K562 (cell line): ENCODE measurements around the gene PTGIS. TPM values are rescaled to one million over a fixed set of nuclear protein-coding genes. Genes with fewer than 3 reads are reported as not detected.

ENCODE experiments used
- ATAC-seq: fragments of 200-7000 bp; cut with Tn5 transposase; 3 replicates; pipeline ENCODE4 v1.9.1; 2020; ENCODE audit warnings: moderate library complexity
- BruUV-seq: library from RNA; stranded (reverse); fragments of 400-500 nt; replicated peaks from 2 replicates; lab custom pipeline; 2021; lab: Mats Ljungman, UMichigan
- CTCF ChIA-PET: fragments of 300-600 bp; formaldehyde crosslinking; extraction: SDS; loops from one replicate; lab custom pipeline; 2021; ENCODE audit warnings: low intra/inter-chr PET ratio; lab: Yijun Ruan, JAX
- POLR2A ChIA-PET: fragments of 300-600, 350-650 bp; sonication (Branson Sonifier 250); formaldehyde crosslinking; extraction: SDS; loops from one replicate; lab custom pipeline; 2021; ENCODE audit warnings: antibody characterized with exemption, inconsistent platforms; lab: Yijun Ruan, JAX
- DNase-seq, 4 experiments: peaks; one replicate each; pipeline versions ENCODE4 v3.0.0 to v3.0.0-alpha.2; 2011 to 2018; ENCODE audit warnings: low spot score in 3 of 4, mixed read lengths in 3 of 4; ENCODE audit errors: extremely low read depth in 1 of 4
- FAIRE-seq: peaks from 2 replicates; lab custom pipeline; 2011; peaks lifted over from hg19 to GRCh38; lab: Jason Lieb, UNC
- H2AFZ ChIP-seq: 2 replicates; pipeline ENCODE4 v1.6.0; 2011; ENCODE audit warnings: low read depth, low read length, control low read depth, inconsistent platforms
- H3K27ac ChIP-seq: fragments of 200-600 bp; 3 replicates; pipeline ENCODE4 v1.8.0; 2011; ENCODE audit warnings: low read depth, mild to moderate bottlenecking, control low read depth, inconsistent platforms, low read length, moderate library complexity, mixed read lengths; ENCODE audit errors: extremely low read depth
- H3K27me3 ChIP-seq, 2 experiments: fragments of 300-600 bp in 1 of 2; 2 replicates in 1 of 2; 3 replicates in 1 of 2; pipeline versions ENCODE4 v1.6.0 to v1.8.0; 2011; ENCODE audit warnings: inconsistent platforms in 2 of 2, low read length in 2 of 2, mild to moderate bottlenecking in 1 of 2, mixed read lengths in 1 of 2, moderate library complexity in 1 of 2; ENCODE audit not compliant: control insufficient read depth in 2 of 2, insufficient read depth in 2 of 2
- H3K36me3 ChIP-seq: fragments of 300-600 bp; 3 replicates; pipeline ENCODE4 v1.8.0; 2011; ENCODE audit warnings: mild to moderate bottlenecking, low read length, inconsistent platforms; ENCODE audit not compliant: control insufficient read depth, insufficient read depth
- H3K4me1 ChIP-seq, 2 experiments: fragments of 200-600 bp in 1 of 2; replicated peaks in 1 of 2; 2 replicates in 1 of 2; 3 replicates in 1 of 2; pipeline versions ENCODE4 v1.5.1 to v1.8.0; 2011; ENCODE audit warnings: inconsistent platforms in 2 of 2, low read length in 2 of 2, mild to moderate bottlenecking in 1 of 2, mixed read lengths in 1 of 2, moderate library complexity in 1 of 2; ENCODE audit not compliant: control insufficient read depth in 2 of 2, insufficient read depth in 2 of 2
- H3K4me2 ChIP-seq: 2 replicates; pipeline ENCODE4 v1.6.1; 2011; ENCODE audit warnings: low read length, control low read depth, inconsistent platforms, mixed read lengths; ENCODE audit not compliant: insufficient read depth
- H3K4me3 ChIP-seq: fragments of 200-600 bp; sonication (generic), shearing (Covaris generic); 2 replicates; pipeline ENCODE4 v1.5.1; 2016; ENCODE audit warnings: control low read depth, inconsistent platforms
- H3K79me2 ChIP-seq: fragments of 200-600 bp; 3 replicates; pipeline ENCODE4 v1.8.0; 2011; ENCODE audit warnings: low read length, inconsistent platforms; ENCODE audit not compliant: control insufficient read depth, insufficient read depth
- H3K9ac ChIP-seq, 2 experiments: 2 replicates each; pipeline versions ENCODE4 v1.6.0 to v1.6.1; 2011; ENCODE audit warnings: low read depth in 2 of 2, low read length in 2 of 2, control low read depth in 1 of 2, inconsistent platforms in 1 of 2, mild to moderate bottlenecking in 1 of 2, mixed read lengths in 1 of 2; ENCODE audit not compliant: insufficient read depth in 1 of 2
- H3K9me1 ChIP-seq: one replicate; pipeline ENCODE4 v1.6.0; 2011; ENCODE audit warnings: inconsistent platforms, mild to moderate bottlenecking, low read length, moderate library complexity; ENCODE audit not compliant: control insufficient read depth, insufficient read depth
- H3K9me3 ChIP-seq: replicated peaks from 2 replicates; pipeline ENCODE4 v1.5.1; 2011; ENCODE audit warnings: low read depth, low read length, inconsistent platforms; ENCODE audit not compliant: control insufficient read depth, insufficient read depth
- H4K20me1 ChIP-seq: replicated peaks from 2 replicates; pipeline ENCODE4 v1.6.1; 2011; ENCODE audit warnings: low read length, inconsistent platforms, mixed read lengths; ENCODE audit not compliant: control insufficient read depth, insufficient read depth
- CHAMP1 ChIP-seq: fragments of 450-650 bp; IDR thresholded peaks from 2 replicates; pipeline ENCODE4 v1.6.1; 2016; ENCODE audit warnings: mild to moderate bottlenecking
- SAFB2 ChIP-seq: fragments of 200-400 bp; formaldehyde crosslinking; IDR thresholded peaks from 2 replicates; pipeline ENCODE4 v1.6.1; 2018; ENCODE audit warnings: borderline replicate concordance, low read length, low read depth, moderate library complexity; ENCODE audit not compliant: severe bottlenecking
- TAF7 ChIP-seq: fragments of 450-650 bp; IDR thresholded peaks from 2 replicates; pipeline ENCODE4 v1.6.1; 2016; ENCODE audit warnings: missing genetic modification characterization, missing compliant biosample characterization
- ZBTB34 ChIP-seq: fragments of 250-450 bp; sonication (Bioruptor Pico); IDR thresholded peaks from 2 replicates; pipeline ENCODE4 v1.8.0; 2021; ENCODE audit warnings: mild to moderate bottlenecking, moderate library complexity
- ZNF384 ChIP-seq: IDR thresholded peaks from 2 replicates; pipeline ENCODE4 v1.6.1; 2012; ENCODE audit warnings: low read depth, low read length, improper control_type of control experiment
- ZNF561 ChIP-seq: fragments of 450-650 bp; formaldehyde crosslinking; conservative IDR thresholded peaks from 2 replicates; pipeline ENCODE4 v1.4.0; 2020; ENCODE audit warnings: mild to moderate bottlenecking, moderate library complexity
- WGBS: fragments of 100-300 bp; shearing (Covaris generic); methylation state at CpG from one replicate; pipeline ENCODE4 v1.1.6; 2016; ENCODE audit warnings: low coverage, mixed read lengths; ENCODE audit not compliant: insufficient coverage; ENCODE audit errors: missing lambda C conversion rate; 5-methylcytosine and 5-hydroxymethylcytosine counted together
- in situ Hi-C: fragments of 300-500 bp; cut with MboI; formaldehyde crosslinking; loops from 4 replicates; pipeline ENCODE4 v1.15.0; 2018; ENCODE audit warnings: inconsistent platforms, mixed read lengths
- intact Hi-C: fragments of 100-400 bp; cut with micrococcal nuclease; formaldehyde crosslinking; loops from 2 replicates; pipeline ENCODE4 v1.14.2; 2022
- polyA plus RNA-seq, 8 experiments: library from polyadenylated mRNA; depleted of rRNA in 4 of 8; stranded (reverse) in 5 of 8; unstranded in 3 of 8; fragments of >200 nt; fragmentation: Nextera tagmentation in 2 of 8; fragmentation: Illumina TruSeq in 1 of 8; extraction: Ambion mirVana in 2 of 8; extraction: Trizol in 1 of 8; gene quantifications; 2 replicates each; pipeline versions ENCODE4 v1.2.1 to v1.2.3, GENCODE V29; 2011 to 2014; ENCODE audit warnings: inconsistent platforms in 1 of 8, missing spikeins in 1 of 8
- total RNA-seq, 7 experiments: library from RNA; depleted of rRNA in 6 of 7; stranded (reverse); fragments of >200 nt in 6 of 7; fragmentation: Illumina TruSeq in 2 of 7; extraction: Trizol in 2 of 7; gene quantifications; 2 replicates each; pipeline versions ENCODE4 v1.2.1 to v1.2.3, GENCODE V29; 2011 to 2021; ENCODE audit warnings: low replicate concordance in 1 of 7
- TF ChIP-seq, protein P1 (sequence below): fragments of 250-450 bp; sonication (Bioruptor Pico); IDR thresholded peaks from 2 replicates; pipeline ENCODE4 v1.4.0; 2020; ENCODE audit warnings: borderline replicate concordance

PTGIS gene
- total and polyA plus RNA-seq, 9 of the 15 experiments (the other 6 are each of a cell fraction or from before 2014, with no cell fraction given), result not detected

DNA sequence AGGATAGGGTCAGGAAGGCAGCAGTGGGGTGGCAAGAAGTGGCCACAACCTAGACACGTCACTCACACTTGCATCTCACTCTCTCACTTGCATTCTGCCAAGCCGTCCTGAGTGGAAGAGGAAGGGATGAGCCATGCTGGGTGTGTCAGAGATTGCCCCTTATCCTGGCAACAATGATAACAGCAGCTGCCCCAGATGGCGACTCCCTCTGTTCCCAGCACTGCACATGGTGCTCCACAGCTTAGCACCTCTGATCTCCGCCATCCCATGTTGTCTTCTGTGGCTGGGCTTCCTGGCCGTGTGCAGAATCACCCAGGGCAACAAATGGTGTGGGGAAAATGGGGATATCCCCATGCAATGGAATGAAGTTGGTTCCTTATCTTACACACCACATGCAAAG, 96.5 kb downstream of the PTGIS start:
- no TSS peak for BruUV-seq
- no peak for TF ChIP-seq ZNF561 (CRISPR knock-in tag)
- no peak for TF ChIP-seq CHAMP1
- no peak for TF ChIP-seq TAF7 (tag)
- no peak for TF ChIP-seq SAFB2
- no peak for TF ChIP-seq ZNF384
- TF ChIP-seq ZBTB34, result no peak
- TF ChIP-seq, protein P1, sequence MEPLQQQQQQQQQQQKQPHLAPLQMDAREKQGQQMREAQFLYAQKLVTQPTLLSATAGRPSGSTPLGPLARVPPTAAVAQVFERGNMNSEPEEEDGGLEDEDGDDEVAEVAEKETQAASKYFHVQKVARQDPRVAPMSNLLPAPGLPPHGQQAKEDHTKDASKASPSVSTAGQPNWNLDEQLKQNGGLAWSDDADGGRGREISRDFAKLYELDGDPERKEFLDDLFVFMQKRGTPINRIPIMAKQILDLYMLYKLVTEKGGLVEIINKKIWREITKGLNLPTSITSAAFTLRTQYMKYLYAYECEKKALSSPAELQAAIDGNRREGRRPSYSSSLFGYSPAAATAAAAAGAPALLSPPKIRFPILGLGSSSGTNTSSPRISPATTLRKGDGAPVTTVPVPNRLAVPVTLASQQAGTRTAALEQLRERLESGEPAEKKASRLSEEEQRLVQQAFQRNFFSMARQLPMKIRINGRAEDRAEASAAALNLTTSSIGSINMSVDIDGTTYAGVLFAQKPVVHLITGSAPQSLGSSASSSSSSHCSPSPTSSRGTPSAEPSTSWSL (CRISPR knock-in tag), result no peak

More for the DNA sequence above, 96.5 kb downstream of the PTGIS start:
- no peak overlapping the region for H3K9ac ChIP-seq
- FAIRE-seq (no peak), DNase-seq (no peak), ATAC-seq (no peak)
- intact Hi-C loops, result no loop called here
- H3K27me3 ChIP-seq, result peaks cover 7 to 41% of the 10 kb centered on the region in 2 experiments
- H3K4me3 ChIP-seq, result no peak overlapping the region
- no peaks in the 10 kb centered on the region for H3K36me3 ChIP-seq
- H3K9me3 ChIP-seq, result no peaks in the 10 kb centered on the region
- WGBS, result 0% methylated on average over 5 of the region's 5 CpGs
- ChIA-PET POLR2A (no interaction called here), CTCF (no interaction called here)
- in situ Hi-C loops, result no loop called here
- H3K4me1 ChIP-seq, result no peaks in the 10 kb centered on the region
- H3K79me2 ChIP-seq, result no peaks in the 10 kb centered on the region
- H3K4me2 ChIP-seq, result no peak overlapping the region
- no peaks in the 10 kb centered on the region for H3K9me1 ChIP-seq
- 0 out of 2 replicates have a peak, but pooled peaks cover 7% of the 10 kb centered on the region for H4K20me1 ChIP-seq
- H2AFZ ChIP-seq, result no peak overlapping the region
- no peak overlapping the region for H3K27ac ChIP-seq
